Caco-2 (cell line): Measurements from ENCODE around the gene ALPP. TPM values are rescaled to one million over a fixed set of nuclear protein-coding genes. Genes with fewer than 3 reads are reported as not detected.
A peak's percentile ranks its signal among the peaks of the same experiment; 100 is the strongest.

Source experiments
- BruUV-seq: library from RNA; stranded (reverse); fragments of 400-500 nt; replicated peaks from 2 replicates; lab custom pipeline; 2021; lab: Mats Ljungman, UMichigan
- CTCF ChIA-PET: fragments of 300-600 bp; sonication (Branson Sonifier 250); formaldehyde crosslinking; loops from one replicate; lab custom pipeline; 2022; ENCODE audit warnings: antibody characterized with exemption; lab: Charles Lee
- POLR2A ChIA-PET: fragments of 300-600 bp; sonication (Branson Sonifier 250); formaldehyde crosslinking; loops from one replicate; lab custom pipeline; 2022; ENCODE audit warnings: antibody characterized with exemption; lab: Charles Lee
- DNase-seq, 2 experiments: peaks; one replicate each; pipeline versions ENCODE4 v3.0.0 to v3.0.0-alpha.2; 2020 to 2022
- H3K27me3 ChIP-seq: replicated peaks from 2 replicates; pipeline ENCODE4 v1.6.0; 2011; ENCODE audit warnings: low read length; ENCODE audit not compliant: control insufficient read depth, insufficient read depth
- H3K36me3 ChIP-seq: 2 replicates; pipeline ENCODE4 v1.5.1; 2011; ENCODE audit warnings: low read length; ENCODE audit not compliant: control insufficient read depth, insufficient read depth
- H3K4me1 ChIP-seq: fragments of 250-450 bp; sonication (Bioruptor Pico); 2 replicates; pipeline ENCODE4 v1.5.1; 2020; ENCODE audit warnings: mild to moderate bottlenecking
- H3K4me3 ChIP-seq: 2 replicates; pipeline ENCODE4 v1.5.1; 2011; ENCODE audit warnings: low read depth, mild to moderate bottlenecking, control low read depth, low read length
- H3K9me3 ChIP-seq: fragments of 250-450 bp; sonication (Bioruptor Pico); 2 replicates; pipeline ENCODE4 v1.5.1; 2020; ENCODE audit warnings: mild to moderate bottlenecking, moderate library complexity
- H3K27ac Mint-ChIP-seq: one replicate; pipeline ENCODE4 v1.8.0; 2022; ENCODE audit warnings: mixed read lengths; ENCODE audit not compliant: unreplicated experiment
- H3K27me3 Mint-ChIP-seq: one replicate; pipeline ENCODE4 v1.8.0; 2022; ENCODE audit warnings: mixed read lengths; ENCODE audit not compliant: insufficient read depth, unreplicated experiment
- H3K36me3 Mint-ChIP-seq: one replicate; pipeline ENCODE4 v1.8.0; 2022; ENCODE audit warnings: mild to moderate bottlenecking, mixed read lengths; ENCODE audit not compliant: insufficient read depth, unreplicated experiment
- H3K4me1 Mint-ChIP-seq: one replicate; pipeline ENCODE4 v1.8.0; 2022; ENCODE audit warnings: low read depth, mixed read lengths; ENCODE audit not compliant: unreplicated experiment
- H3K4me3 Mint-ChIP-seq: one replicate; pipeline ENCODE4 v1.8.0; 2022; ENCODE audit warnings: mild to moderate bottlenecking, moderate library complexity, mixed read lengths; ENCODE audit not compliant: unreplicated experiment
- H3K9me3 Mint-ChIP-seq: one replicate; pipeline ENCODE4 v1.8.0; 2022; ENCODE audit warnings: mixed read lengths; ENCODE audit not compliant: unreplicated experiment
- CTCF ChIP-seq, 2 experiments: fragments of 200-600 bp in 1 of 2; IDR thresholded peaks; 1 replicate in 1 of 2; 2 replicates in 1 of 2; pipeline versions ENCODE4 v1.5.1 to v1.8.0; 2011 to 2022; ENCODE audit warnings: antibody characterized with exemption in 1 of 2, control low read depth in 1 of 2, inconsistent platforms in 1 of 2, low read depth in 1 of 2, low read length in 1 of 2, mild to moderate bottlenecking in 1 of 2, moderate library complexity in 1 of 2; ENCODE audit not compliant: insufficient read depth in 1 of 2, severe bottlenecking in 1 of 2, unreplicated experiment in 1 of 2
- intact Hi-C: fragments of 100-400 bp; cut with micrococcal nuclease; formaldehyde crosslinking; loops from one replicate; pipeline ENCODE4 v1.10.0; 2022; ENCODE audit not compliant: unreplicated experiment
- total RNA-seq: library from RNA; stranded (reverse); gene quantifications from 2 replicates; pipeline ENCODE4 v1.2.3, GENCODE V29; 2022

ALPP gene
- total RNA-seq, 1 experiment from 2014 or later = 4.9 TPM

GRCh38 chr2:232416521-232417470 lies 38.2 kb downstream of the ALPP start:
- Mint-ChIP-seq H3K27ac (no peak overlapping the region), H3K4me1 (no peaks in the 10 kb centered on the region), H3K36me3 (peaks cover 4% of the 10 kb centered on the region), H3K4me3 (no peak overlapping the region), H3K9me3 (no peaks in the 10 kb centered on the region), H3K27me3 (no peaks in the 10 kb centered on the region)
- Histone ChIP-seq H3K9me3 (no peaks in the 10 kb centered on the region), H3K36me3 (no peaks in the 10 kb centered on the region), H3K27me3 (no peaks in the 10 kb centered on the region), H3K4me3 (no peak overlapping the region), H3K4me1 (no peaks in the 10 kb centered on the region)
- no peak for DNase-seq
- no peak for TF ChIP-seq CTCF (IDR thresholded peaks at IDR 0.05; ENCODE audit: insufficient read depth in 1 of 2, low read depth in 1 of 2, low read length in 1 of 2, severe bottlenecking in 1 of 2, unreplicated experiment in 1 of 2)
- POLR2A ChIA-PET = no interaction called here
- intact Hi-C loops = no loop called here
- BruUV-seq = no TSS peak
- CTCF ChIA-PET = no interaction called here

GRCh38 chr2:232417489-232417888 lies 38.9 kb downstream of the ALPP start:
- H3K4me3 Mint-ChIP-seq = no peak overlapping the region
- peaks cover 4% of the 10 kb centered on the region for H3K36me3 Mint-ChIP-seq
- ChIA-PET POLR2A (no interaction called here), CTCF (no interaction called here)
- H3K27me3 ChIP-seq = no peaks in the 10 kb centered on the region
- H3K4me1 ChIP-seq = no peaks in the 10 kb centered on the region
- no peaks in the 10 kb centered on the region for H3K9me3 ChIP-seq
- intact Hi-C loops = no loop called here
- no peak overlapping the region for H3K4me3 ChIP-seq
- H3K27me3 Mint-ChIP-seq = no peaks in the 10 kb centered on the region
- no peaks in the 10 kb centered on the region for H3K36me3 ChIP-seq
- BruUV-seq = no TSS peak
- TF ChIP-seq CTCF (IDR thresholded peaks at IDR 0.05; ENCODE audit: insufficient read depth in 1 of 2, low read depth in 1 of 2, low read length in 1 of 2, severe bottlenecking in 1 of 2, unreplicated experiment in 1 of 2) = no peak
- H3K9me3 Mint-ChIP-seq = peaks cover 4% of the 10 kb centered on the region
- no peak overlapping the region for H3K27ac Mint-ChIP-seq
- no peak for DNase-seq
- no peaks in the 10 kb centered on the region for H3K4me1 Mint-ChIP-seq

GRCh38 chr2:232418056-232418455 lies 39.5 kb downstream of the ALPP start:
- Mint-ChIP-seq H3K4me1 (no peaks in the 10 kb centered on the region), H3K27ac (no peak overlapping the region), H3K36me3 (peaks cover 4% of the 10 kb centered on the region), H3K9me3 (peaks cover 9% of the 10 kb centered on the region), H3K27me3 (no peaks in the 10 kb centered on the region), H3K4me3 (peak overlapping the region; percentile 69)
- Histone ChIP-seq H3K4me1 (no peaks in the 10 kb centered on the region), H3K4me3 (no peak overlapping the region), H3K27me3 (no peaks in the 10 kb centered on the region), H3K36me3 (no peaks in the 10 kb centered on the region), H3K9me3 (no peaks in the 10 kb centered on the region)
- ChIA-PET CTCF (no interaction called here), POLR2A (no interaction called here)
- BruUV-seq = no TSS peak
- no peak for TF ChIP-seq CTCF (IDR thresholded peaks at IDR 0.05; ENCODE audit: insufficient read depth in 1 of 2, low read depth in 1 of 2, low read length in 1 of 2, severe bottlenecking in 1 of 2, unreplicated experiment in 1 of 2)
- intact Hi-C loops = no loop called here
- DNase-seq = no peak
